Stimulated activated CD4-positive, alpha-beta T cell treated with anti-CD3 and anti-CD28 coated beads, TNF-alpha, amount 100 ng/mL, for 4 hours (primary cell): ENCODE data around the gene STN1.

ENCODE experiments used
- DNase-seq, 3 experiments: peaks; one replicate each; pipeline ENCODE4 v3.0.0-alpha.2; 2020; ENCODE audit warnings: low read depth in 3 of 3

Gene STN1

DNA sequence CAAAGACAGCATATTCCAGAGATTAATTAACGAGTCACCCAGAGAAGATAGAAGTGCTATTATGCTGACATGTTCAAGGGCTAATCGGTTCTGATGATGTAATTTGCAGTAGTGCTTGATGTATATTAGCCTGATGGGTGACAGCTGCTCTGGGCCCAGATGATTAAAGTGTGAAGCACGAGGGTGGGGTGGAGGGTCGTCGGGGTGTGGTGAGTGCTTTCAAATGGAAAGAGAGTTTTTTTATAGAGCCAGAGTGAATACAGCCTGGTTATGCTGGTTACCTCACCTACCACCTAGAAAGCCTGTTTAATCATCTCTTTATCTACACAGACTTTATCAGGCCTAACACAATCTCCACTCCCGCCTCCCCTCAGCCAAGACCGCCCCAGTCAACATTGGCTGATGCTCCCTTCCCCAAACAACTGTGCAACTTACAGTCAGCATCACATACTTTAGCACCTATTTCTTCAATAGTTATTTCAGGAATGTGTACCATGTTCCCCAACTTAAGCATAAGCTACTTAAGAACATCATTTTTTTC, 11.5 kb upstream of the STN1 start:
- DNase-seq = no peak

DNA sequence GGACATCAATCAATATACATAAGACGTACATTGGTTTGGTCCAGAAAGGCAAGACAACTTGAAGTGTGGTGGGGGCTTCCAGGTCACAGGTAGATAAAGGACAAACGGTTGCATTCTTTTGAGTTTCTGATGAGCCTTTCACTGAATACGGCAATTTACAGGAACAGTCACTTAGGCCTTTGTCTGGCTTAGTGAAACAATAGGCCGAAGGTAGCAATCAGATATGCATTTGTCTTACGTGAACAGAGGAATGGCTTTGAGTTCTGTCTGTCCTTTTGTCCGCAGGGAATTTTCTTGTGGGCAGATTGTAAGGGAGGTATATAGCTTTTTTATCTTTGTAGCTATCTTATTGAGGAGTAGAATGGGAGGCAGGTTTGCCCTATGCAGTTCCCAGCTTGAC, 10.8 kb upstream of the STN1 start:
- no peak for DNase-seq

GRCh38 chr10:103926722-103927319, 8.8 kb upstream of the STN1 start:
- DNase-seq = no peak

- no peak for DNase-seq
Observed at GRCh38 chr10:103925591-103925990, 7.6 kb upstream of the STN1 start.

GRCh38 chr10:103923502-103923901, 5.5 kb upstream of the STN1 start:
- no peak for DNase-seq

DNA sequence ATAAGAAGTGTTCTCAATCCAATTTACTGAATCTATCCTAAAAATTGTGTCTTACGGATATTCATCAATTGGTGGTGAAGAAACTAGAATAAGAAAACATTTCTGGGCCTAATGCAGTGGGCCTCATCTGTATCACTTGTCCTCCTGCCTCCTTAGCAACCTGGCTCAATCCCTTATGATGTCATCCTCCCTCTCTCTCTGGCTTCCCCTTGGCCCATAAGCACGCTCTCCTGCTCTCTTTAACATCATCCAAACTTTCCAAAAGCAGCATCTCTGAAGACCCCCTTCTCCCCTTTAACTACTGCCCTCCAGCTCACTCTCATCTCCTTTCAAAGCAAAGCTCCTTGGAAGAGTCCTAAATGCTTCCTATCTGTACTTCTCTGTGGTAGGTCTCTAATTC, 4.7 kb upstream of the STN1 start:
- DNase-seq = no peak

GRCh38 chr10:103921750-103922195, 3.8 kb upstream of the STN1 start:
- no peak for DNase-seq

DNA sequence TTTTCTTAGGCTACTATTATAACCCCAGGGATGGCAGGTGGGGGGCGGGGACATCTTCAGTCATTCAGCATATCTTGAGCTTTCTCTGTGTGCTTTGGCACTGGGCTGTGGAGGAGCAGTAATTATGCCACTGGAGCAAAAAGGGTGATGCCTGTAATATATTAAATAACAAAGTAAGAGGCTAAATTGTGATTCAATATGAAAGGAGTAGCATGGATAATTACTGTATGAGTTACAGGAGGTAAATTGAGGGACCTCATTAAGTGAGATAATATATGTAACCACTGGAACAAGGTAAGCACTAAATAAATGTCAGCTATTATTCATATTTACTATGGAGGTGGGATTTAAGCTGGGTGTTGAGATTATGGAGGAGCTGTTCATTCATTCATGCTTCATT, 3.3 kb upstream of the STN1 start:
- no peak for DNase-seq

DNA sequence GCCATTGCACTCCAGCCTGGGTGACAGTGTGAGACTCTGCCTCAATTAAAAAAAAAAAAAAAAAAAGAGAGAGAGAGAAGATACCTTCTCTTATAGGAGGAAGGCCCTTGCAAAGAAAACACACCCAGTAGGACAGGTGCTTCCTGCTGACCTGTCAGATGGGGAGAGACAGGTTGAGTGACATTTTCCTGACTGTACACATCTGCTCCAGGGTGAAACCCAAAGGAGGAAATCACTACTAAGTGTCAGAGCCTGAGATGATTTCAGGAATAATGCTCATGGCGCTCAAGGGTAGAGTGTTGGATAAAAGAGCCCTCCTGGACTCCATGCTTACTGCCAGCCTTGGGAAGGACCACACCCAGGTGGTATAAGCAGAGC, 1.7 kb upstream of the STN1 start:
- no peak for DNase-seq

DNA sequence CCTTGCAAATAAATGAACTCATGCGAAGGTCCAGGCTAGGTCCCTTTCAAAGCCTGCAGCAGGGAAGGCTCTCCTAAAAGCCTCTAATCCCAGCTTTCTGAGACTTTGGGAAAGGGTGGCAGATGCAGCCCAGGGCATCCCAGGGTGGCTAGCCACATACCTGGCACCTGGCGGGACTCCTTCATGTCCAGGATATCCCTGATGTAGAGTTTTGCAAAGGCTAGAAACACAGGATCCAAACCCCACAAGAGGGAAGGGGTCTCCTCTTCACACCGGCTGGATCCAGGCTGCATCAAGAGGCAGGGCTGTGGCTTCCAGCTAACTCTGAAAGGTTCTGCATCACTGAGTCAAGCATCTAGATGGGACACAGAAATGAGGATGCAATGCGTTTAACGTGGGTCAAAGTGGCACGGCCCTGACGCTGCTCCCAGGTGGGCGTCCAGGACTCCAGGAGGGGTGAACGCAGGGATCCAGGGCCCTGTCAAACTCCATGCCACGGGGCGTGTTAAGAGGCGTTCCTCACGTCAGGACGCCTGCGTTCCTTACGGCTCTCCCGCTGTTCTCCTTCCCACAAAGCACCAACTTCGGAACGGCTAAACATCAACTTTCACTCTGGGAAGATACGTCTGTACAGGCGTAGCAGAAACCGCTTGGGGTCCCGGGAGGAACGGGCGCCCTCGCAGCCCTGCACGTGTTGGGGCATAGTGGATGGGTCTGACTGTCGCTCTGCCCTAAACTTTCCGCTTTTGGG, 507 bp downstream of the STN1 start:
- no peak for DNase-seq

- no peak for DNase-seq
Observed at GRCh38 chr10:103916876-103917275, 1.1 kb downstream of the STN1 start.

DNA sequence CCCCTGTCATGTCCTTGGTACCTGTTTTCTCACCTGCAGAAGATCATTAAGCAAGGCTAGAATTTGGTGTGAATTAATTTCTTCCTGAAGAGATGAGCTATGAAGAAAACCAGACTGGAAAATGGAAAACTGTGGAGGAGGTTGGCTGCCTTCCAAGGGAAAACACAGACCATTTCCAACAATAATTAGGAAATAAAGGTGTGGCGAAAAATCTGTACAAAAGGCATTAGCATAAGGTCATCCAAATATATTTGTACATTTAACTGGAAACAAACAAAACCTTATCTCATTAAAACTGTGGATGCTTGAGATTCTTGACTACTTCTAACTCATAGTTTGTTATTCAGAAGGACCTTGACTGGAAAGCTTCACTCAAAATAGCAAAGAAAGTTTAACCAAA, 1.7 kb downstream of the STN1 start:
- DNase-seq = no peak

GRCh38 chr10:103915796-103916195, 2.2 kb downstream of the STN1 start:
- no peak for DNase-seq

DNA sequence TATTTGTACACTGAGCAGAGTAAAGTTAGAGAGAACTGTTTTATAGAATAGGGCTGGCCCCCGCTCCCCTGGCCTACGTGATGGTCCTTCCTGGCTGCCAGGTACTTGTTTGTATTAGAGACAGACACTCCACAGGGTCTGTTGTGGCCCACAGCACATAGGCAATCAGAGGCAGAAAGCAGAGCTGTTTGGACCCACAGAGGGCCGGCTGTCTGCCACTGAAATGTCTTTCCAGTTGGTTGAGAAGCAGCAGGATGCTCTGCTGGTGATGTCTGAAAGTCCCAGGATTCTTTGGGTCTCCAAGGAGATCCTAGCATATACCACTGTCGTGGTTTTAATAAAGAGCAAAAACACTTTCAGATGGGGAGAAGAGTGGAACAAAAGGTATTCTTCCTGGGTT, 5.2 kb downstream of the STN1 start:
- no peak for DNase-seq

DNA sequence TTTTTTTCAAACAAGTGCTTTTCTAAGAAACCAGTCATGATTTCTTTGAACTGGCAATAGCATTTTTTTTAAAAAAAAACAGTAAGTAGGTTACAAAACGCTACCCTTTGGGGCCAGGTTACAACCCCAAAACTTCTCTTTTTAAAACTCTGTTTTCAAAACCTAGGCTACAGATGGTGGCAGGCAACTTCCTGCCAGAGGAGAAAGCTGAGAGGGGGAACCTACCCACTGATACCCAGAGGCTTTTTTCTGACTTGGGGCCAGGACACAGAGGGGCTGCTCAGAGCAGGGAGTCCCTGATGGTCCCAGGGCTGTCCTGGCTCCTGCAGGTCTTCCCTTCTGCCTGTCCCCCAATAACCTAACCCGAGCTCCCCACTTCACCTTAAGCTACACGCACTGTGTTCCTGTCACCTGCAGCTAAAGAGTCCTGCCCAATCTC, 6.9 kb downstream of the STN1 start:
- DNase-seq = no peak

DNA sequence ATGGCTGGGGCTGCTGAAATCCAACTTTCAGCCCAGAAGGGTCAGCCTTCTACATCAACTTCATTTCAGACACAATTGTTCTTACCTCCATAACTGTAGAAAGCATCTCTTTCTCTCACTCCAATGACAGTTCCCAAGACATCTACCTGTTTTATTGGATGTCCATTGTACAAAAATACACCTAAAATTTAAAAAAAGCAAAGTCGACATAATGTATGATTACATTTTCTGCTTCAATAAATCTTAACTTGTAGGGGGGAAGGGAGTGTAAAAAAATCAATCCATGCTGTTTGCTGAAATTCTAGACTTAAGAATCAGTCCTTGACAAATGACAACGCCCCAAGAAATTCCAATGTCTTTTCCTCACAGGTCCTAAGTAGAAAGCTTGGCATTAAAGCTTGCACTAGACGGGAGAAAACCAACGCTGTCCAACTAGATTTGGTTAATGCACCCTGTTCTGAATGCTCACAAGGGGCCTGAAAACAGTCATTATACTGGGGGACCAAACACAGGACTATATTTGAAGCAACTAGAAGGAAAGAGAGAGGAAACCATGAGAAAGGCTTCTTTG, 7.5 kb downstream of the STN1 start:
- DNase-seq = no peak

DNA sequence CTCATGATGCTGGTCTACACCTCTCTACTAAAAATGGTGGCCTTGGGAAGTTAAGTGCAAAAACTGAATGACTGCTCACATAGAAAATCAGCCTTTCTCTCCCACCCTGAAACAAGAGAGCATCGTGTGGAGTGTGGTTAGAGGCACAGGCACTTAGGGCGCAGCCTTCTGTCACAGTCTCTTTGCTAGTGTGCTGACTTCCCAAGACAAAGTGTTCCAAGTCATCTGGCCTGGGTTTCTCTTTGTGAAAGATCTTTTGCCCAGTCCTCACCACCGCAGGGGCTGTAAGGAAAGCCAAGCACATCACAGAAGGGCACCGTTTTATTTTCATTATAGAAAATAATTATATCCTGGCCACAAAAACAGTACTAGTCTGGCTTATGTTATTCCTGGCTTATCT, 12.5 kb downstream of the STN1 start:
- no peak for DNase-seq

DNA sequence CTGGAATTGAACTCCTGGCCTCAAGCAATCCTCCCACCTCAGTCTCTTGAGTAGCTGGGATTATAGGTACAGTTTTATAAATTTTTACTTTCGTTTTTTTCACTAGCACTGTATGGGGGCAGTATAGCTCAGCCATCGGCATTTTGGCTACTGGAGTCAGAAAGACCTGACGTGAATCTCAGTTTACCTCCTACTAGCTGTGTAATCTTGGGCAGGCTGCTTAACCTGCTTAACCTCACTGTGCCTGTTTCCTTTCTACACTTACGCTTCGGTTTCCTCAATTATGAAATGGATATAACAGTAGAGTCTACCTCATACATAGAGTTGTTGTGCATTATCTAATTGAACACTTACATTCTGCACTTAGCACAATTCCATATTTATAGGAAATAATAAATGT, 16.7 kb downstream of the STN1 start:
- DNase-seq = no peak

DNA sequence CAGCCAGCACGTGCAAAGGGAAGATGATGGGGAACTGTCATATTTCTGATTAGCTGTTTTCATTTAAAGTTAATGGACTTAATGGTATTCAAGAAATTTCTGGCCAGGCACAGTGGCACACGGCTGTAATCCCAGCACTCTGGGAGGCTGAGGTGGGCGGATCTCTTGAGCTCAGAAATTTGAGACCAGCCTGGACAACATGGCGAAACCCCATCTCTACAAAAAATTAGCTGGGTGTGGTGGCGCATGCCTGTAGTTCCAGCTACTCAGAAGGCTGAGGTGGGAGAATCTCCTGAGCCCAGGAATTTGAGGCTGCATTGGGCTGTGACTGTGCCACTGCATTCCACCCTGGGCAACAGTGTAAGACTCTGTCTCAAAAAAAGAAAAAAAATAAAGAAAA, 18.7 kb downstream of the STN1 start:
- no peak for DNase-seq

- DNase-seq = no peak
Observed at GRCh38 chr10:103897241-103897774, 20.7 kb downstream of the STN1 start.

DNA sequence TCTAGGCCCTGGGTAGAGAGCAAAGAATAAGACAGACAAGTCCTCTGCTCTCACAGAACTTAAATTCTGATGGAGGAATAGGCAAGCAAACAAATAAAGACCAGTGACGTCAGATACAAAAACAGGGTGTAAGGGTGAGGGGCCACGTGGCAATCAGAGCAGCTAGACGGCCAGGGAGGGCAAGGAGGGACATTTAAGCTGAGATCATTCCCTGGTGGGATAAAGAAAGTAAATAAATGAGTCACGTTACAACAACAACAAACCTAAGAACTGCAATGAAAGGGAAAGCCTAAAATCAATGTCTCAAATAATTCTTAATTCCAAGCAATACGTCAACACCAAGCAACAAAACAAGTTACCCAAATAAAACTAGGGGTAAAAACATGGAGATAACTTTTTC, 21.8 kb downstream of the STN1 start:
- no peak for DNase-seq

GRCh38 chr10:103895411-103896186, 22.4 kb downstream of the STN1 start:
- DNase-seq = no peak
